SH-SY5Y (cell line): ENCODE measurements around the gene ELMO3.

Experiments used
- GATA2 ChIP-seq: IDR thresholded peaks from 2 replicates; pipeline ENCODE4 v1.6.1; 2011; ENCODE audit warnings: mild to moderate bottlenecking, low read depth, low read length
- GATA3 ChIP-seq: IDR thresholded peaks from 2 replicates; pipeline ENCODE4 v1.6.1; 2011; ENCODE audit warnings: low read depth, mild to moderate bottlenecking, low read length, moderate library complexity

DNA sequence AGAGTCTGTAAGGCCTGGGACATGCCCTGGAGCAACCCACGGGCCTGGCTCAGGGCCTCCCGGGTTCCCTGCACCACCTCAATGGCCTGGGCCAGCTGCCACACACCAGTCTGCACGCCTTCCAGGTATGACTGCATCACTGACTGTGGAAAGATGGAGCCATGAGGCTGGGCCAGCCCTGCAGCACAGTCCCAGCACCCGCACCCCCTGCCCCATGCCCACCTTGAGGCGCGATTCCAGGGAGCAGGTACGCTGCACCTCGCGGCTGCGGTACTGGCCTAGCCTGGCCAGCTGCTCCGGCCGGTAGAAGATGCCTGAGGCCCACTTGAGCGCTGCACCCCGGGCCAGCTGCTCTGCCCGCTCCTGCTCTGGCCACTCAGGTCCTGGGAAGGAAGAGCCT, 10.1 kb upstream of the ELMO3 start:
- no peak for TF ChIP-seq GATA2
- TF ChIP-seq GATA3, result no peak
